HTERT RPE-1 (cell line): ENCODE results near the gene SF3A1.
"Not testable (repeated sequence)": the region's sequence is repeated elsewhere in the genome, so short reads cannot be mapped to it uniquely, and the experiment has no call there.

Source experiments
- in situ Hi-C: fragments of 300-500 bp; cut with MboI; formaldehyde crosslinking; loops from 4 replicates; pipeline ENCODE4 v1.14.3; 2020; ENCODE audit warnings: low sequenced_read_pairs

Gene SF3A1

GRCh38 chr22:30348809-30349208 is 7.9 kb downstream of the SF3A1 start:
- in situ Hi-C loops, result no loop called here

GRCh38 chr22:30348404-30348803 is 8.3 kb downstream of the SF3A1 start:
- in situ Hi-C loops, result no loop called here

GRCh38 chr22:30347255-30347892 is 9.3 kb downstream of the SF3A1 start:
- in situ Hi-C loops, result no loop called here

- in situ Hi-C loops, result no loop called here
These were observed 12.1 kb downstream of the SF3A1 start for GRCh38 chr22:30344447-30345200.

GRCh38 chr22:30340911-30341685 is 15.6 kb downstream of the SF3A1 start:
- in situ Hi-C loops, result no loop called here

- in situ Hi-C loops, result no loop called here
These were observed 17.9 kb downstream of the SF3A1 start for GRCh38 chr22:30338802-30339201.

- in situ Hi-C loops, result not testable (repeated sequence)
These were observed 18.4 kb downstream of the SF3A1 start for GRCh38 chr22:30338341-30338740.

- in situ Hi-C loops, result no loop called here
These were observed 19.3 kb downstream of the SF3A1 start for GRCh38 chr22:30337461-30337778.

- in situ Hi-C loops, result no loop called here
These were observed 19.8 kb downstream of the SF3A1 start for GRCh38 chr22:30336752-30337460.

- in situ Hi-C loops, result no loop called here
These were observed 21.5 kb downstream of the SF3A1 start for GRCh38 chr22:30335236-30335635.

GRCh38 chr22:30334646-30335045 is 22.0 kb downstream of the SF3A1 start:
- in situ Hi-C loops, result no loop called here

GRCh38 chr22:30333707-30334087 is 23.0 kb downstream of the SF3A1 start:
- in situ Hi-C loops, result no loop called here

- in situ Hi-C loops, result no loop called here
These were observed 23.5 kb downstream of the SF3A1 start for GRCh38 chr22:30332994-30333706.

GRCh38 chr22:30332551-30332950 is 24.1 kb downstream of the SF3A1 start:
- in situ Hi-C loops, result no loop called here

- in situ Hi-C loops, result no loop called here
These were observed 28.1 kb downstream of the SF3A1 start for GRCh38 chr22:30328466-30329049.

- in situ Hi-C loops, result no loop called here
These were observed 28.8 kb downstream of the SF3A1 start for GRCh38 chr22:30327864-30328345.

- in situ Hi-C loops, result no loop called here
These were observed 29.9 kb downstream of the SF3A1 start, which contains the start of gene TBC1D10A for GRCh38 chr22:30326706-30327362. Gene TBC1D10A (minus strand): TSS chr22:30326941. CDS start chr22:30326881, 60 bp downstream.

- in situ Hi-C loops, result no loop called here
These were observed 30.4 kb downstream of the SF3A1 start for GRCh38 chr22:30326255-30326705.

- in situ Hi-C loops, result no loop called here
These were observed 30.9 kb downstream of the SF3A1 start for GRCh38 chr22:30325724-30326254.
